Activated naive CD4-positive, alpha-beta T cell treated with anti-CD3 and anti-CD28 coated beads, Interleukin-2, amount 10 ng/mL, durations not matched to agents 7 days and 5 days (primary cell): Measurements from ENCODE around the gene RNF220.

Experiments used
- CTCF ChIA-PET: fragments of 350-600 bp; sonication (Branson Sonifier 250); formaldehyde crosslinking; loops from one replicate; lab custom pipeline; 2021; ENCODE audit warnings: antibody characterized with exemption; lab: Charles Lee
- DNase-seq: peaks from one replicate; pipeline ENCODE4 v3.0.0-alpha.2; 2020
- H3K27ac Mint-ChIP-seq: one replicate; pipeline ENCODE4 v1.8.0; 2021; ENCODE audit warnings: mild to moderate bottlenecking, moderate library complexity, mixed read lengths
- H3K27me3 Mint-ChIP-seq: one replicate; pipeline ENCODE4 v1.8.0; 2021; ENCODE audit warnings: mild to moderate bottlenecking, mixed read lengths
- H3K36me3 Mint-ChIP-seq: one replicate; pipeline ENCODE4 v1.8.0; 2021; ENCODE audit warnings: mixed read lengths
- H3K4me1 Mint-ChIP-seq: one replicate; pipeline ENCODE4 v1.8.0; 2021; ENCODE audit warnings: mixed read lengths
- H3K4me3 Mint-ChIP-seq: one replicate; pipeline ENCODE4 v1.8.0; 2021; ENCODE audit warnings: mild to moderate bottlenecking, moderate library complexity, mixed read lengths
- H3K9me3 Mint-ChIP-seq: one replicate; pipeline ENCODE4 v1.8.0; 2021; ENCODE audit warnings: mixed read lengths

Gene RNF220

GRCh38 chr1:44524655-44525500 lies 119.8 kb downstream of the RNF220 start:
- Mint-ChIP-seq H3K4me3 (no peak overlapping the region), H3K27me3 (no peaks in the 10 kb centered on the region), H3K36me3 (no peaks in the 10 kb centered on the region), H3K9me3 (no peaks in the 10 kb centered on the region), H3K27ac (no peak overlapping the region), H3K4me1 (no peaks in the 10 kb centered on the region)
- DNase-seq = no peak
- CTCF ChIA-PET = no interaction called here

GRCh38 chr1:44526295-44527073 lies 121.4 kb downstream of the RNF220 start:
- CTCF ChIA-PET = no interaction called here
- H3K27me3 Mint-ChIP-seq = no peaks in the 10 kb centered on the region
- no peak overlapping the region for H3K27ac Mint-ChIP-seq
- DNase-seq = no peak
- no peaks in the 10 kb centered on the region for H3K9me3 Mint-ChIP-seq
- no peaks in the 10 kb centered on the region for H3K4me1 Mint-ChIP-seq
- H3K4me3 Mint-ChIP-seq = no peak overlapping the region
- H3K36me3 Mint-ChIP-seq = no peaks in the 10 kb centered on the region

DNA sequence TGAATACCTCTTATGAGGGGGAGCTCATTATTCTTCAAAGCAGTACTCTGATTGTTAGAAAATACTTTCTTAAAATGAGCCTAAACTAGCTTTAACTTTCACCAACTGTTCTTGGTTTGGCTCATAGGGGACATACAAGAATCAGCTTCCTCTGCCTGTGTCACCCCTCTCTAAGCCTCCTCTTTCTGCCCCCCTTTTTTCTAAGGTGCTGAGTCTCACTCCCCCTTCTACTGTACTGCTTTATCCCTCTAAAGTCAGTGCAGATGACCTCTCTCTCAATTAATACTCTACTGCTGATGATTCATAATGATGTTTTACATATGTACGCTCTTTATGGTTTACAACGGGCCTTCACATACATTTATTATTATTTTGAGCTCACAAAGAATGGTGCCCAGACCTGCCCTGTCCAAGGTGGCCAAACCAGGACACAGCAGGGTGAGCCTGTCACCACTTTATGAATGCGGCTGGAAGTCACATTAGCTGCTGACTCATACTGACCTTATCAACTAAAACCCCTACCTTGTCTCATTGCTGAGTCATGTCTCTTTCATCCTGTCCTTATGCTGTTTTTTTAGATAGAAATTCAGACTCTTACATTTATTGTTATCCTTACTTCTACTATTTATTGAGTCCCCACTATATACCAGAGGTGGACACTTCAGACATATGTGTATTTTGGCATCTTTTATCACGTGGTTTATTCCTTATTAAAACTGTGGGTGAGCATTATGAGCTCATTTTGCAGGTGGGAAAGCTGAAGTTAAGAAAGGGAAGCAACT lies 126.9 kb downstream of the RNF220 start:
- Mint-ChIP-seq H3K27ac (no peak overlapping the region), H3K4me1 (no peaks in the 10 kb centered on the region), H3K36me3 (no peaks in the 10 kb centered on the region), H3K27me3 (no peaks in the 10 kb centered on the region), H3K4me3 (no peak overlapping the region), H3K9me3 (no peaks in the 10 kb centered on the region)
- DNase-seq = no peak
- CTCF ChIA-PET = interaction anchor here (0.7 to 1.3 kb wide), 2 partner anchors 121 to 173 kb away, joined by 3 read pairs; no protein-coding TSS in a partner anchor

DNA sequence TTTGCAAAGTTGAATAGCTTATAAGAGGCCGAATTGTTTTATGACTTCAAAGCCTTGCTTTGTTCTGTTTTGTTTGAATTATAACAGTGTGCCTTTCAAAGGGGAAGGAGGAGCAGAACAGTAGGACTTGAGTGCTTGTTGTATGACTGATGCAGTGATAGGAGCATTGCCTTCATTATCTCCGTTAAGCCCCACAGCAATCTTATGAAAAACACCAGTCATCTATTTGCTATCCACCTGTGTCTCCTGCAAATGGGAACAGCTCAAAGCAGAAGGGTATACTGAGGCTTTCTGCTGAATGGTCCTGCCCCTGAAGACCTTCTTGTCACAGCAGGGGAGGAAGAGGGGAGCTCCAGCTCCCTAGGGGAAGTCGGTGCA lies 127.5 kb downstream of the RNF220 start:
- Mint-ChIP-seq H3K9me3 (no peaks in the 10 kb centered on the region), H3K36me3 (no peaks in the 10 kb centered on the region), H3K4me1 (no peaks in the 10 kb centered on the region), H3K27ac (no peak overlapping the region), H3K4me3 (no peak overlapping the region), H3K27me3 (no peaks in the 10 kb centered on the region)
- CTCF ChIA-PET = interaction anchor here (0.7 to 1.3 kb wide), 2 partner anchors 121 to 173 kb away, joined by 3 read pairs; no protein-coding TSS in a partner anchor
- DNase-seq = no peak

GRCh38 chr1:44534771-44535170 lies 129.7 kb downstream of the RNF220 start:
- CTCF ChIA-PET = no interaction called here
- H3K9me3 Mint-ChIP-seq = no peaks in the 10 kb centered on the region
- H3K4me3 Mint-ChIP-seq = no peak overlapping the region
- no peaks in the 10 kb centered on the region for H3K4me1 Mint-ChIP-seq
- H3K27ac Mint-ChIP-seq = no peak overlapping the region
- peaks cover 4% of the 10 kb centered on the region for H3K27me3 Mint-ChIP-seq
- no peaks in the 10 kb centered on the region for H3K36me3 Mint-ChIP-seq
- DNase-seq = no peak

GRCh38 chr1:44536357-44537209 lies 131.5 kb downstream of the RNF220 start:
- Mint-ChIP-seq H3K4me3 (no peak overlapping the region), H3K27me3 (peaks cover 10% of the 10 kb centered on the region), H3K9me3 (no peaks in the 10 kb centered on the region), H3K4me1 (no peaks in the 10 kb centered on the region), H3K36me3 (no peaks in the 10 kb centered on the region), H3K27ac (no peak overlapping the region)
- CTCF ChIA-PET = interaction anchor here (0.8 kb wide), 1 partner anchor 59 kb away, joined by 3 read pairs; no protein-coding TSS in a partner anchor
- no peak for DNase-seq

- CTCF ChIA-PET = no interaction called here
- no peak overlapping the region for H3K4me3 Mint-ChIP-seq
- no peaks in the 10 kb centered on the region for H3K4me1 Mint-ChIP-seq
- DNase-seq = no peak
- H3K27ac Mint-ChIP-seq = no peak overlapping the region
- no peaks in the 10 kb centered on the region for H3K36me3 Mint-ChIP-seq
- no peaks in the 10 kb centered on the region for H3K9me3 Mint-ChIP-seq
- peaks cover 19% of the 10 kb centered on the region for H3K27me3 Mint-ChIP-seq
Measured at GRCh38 chr1:44537538-44537937, 132.5 kb downstream of the RNF220 start.

- Mint-ChIP-seq H3K4me3 (no peak overlapping the region), H3K36me3 (no peaks in the 10 kb centered on the region), H3K4me1 (no peaks in the 10 kb centered on the region), H3K9me3 (no peaks in the 10 kb centered on the region), H3K27ac (no peak overlapping the region), H3K27me3 (peaks cover 23% of the 10 kb centered on the region)
- no peak for DNase-seq
- CTCF ChIA-PET = no interaction called here
Measured at GRCh38 chr1:44537956-44538355, 132.9 kb downstream of the RNF220 start.

DNA sequence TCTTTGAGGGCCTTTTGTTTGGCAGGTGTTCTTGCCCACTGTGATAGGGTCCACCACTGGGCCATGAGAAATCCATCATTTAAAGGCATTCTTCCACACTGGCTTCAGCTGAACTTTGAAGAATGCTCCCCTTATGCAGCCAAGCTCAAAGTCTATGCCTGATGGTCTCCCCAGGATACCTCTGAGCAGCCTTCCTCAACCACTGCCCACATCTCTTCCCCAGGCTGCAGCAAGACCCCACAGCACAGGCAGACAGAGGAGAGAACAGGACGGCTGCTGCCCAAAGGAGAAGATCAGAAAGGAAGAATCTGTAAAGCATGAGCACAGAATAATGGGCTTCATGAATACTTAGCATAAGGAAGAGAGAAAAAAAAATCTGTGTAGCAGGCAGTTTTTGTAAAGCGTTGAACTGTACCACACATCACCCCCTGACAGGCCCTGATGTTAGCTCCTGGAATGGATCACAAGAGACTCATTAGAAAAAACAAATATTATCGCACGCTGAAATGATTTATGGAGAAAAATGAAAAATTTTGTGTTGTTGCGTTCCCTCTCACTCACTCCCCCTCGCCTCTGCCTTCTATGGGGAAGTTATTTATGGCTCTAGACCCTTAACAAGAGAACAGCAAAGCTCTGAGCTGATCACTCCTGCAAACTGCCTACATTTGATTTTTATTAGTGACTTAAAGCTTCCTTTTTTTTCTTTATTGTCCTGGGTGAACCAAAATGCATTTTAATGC lies 135.1 kb downstream of the RNF220 start:
- H3K27me3 Mint-ChIP-seq = peaks cover 40% of the 10 kb centered on the region
- CTCF ChIA-PET = no interaction called here
- no peak overlapping the region for H3K27ac Mint-ChIP-seq
- H3K9me3 Mint-ChIP-seq = no peaks in the 10 kb centered on the region
- H3K36me3 Mint-ChIP-seq = no peaks in the 10 kb centered on the region
- H3K4me1 Mint-ChIP-seq = no peaks in the 10 kb centered on the region
- no peak for DNase-seq
- no peak overlapping the region for H3K4me3 Mint-ChIP-seq

- CTCF ChIA-PET = no interaction called here
- H3K4me3 Mint-ChIP-seq = no peak overlapping the region
Measured at GRCh38 chr1:44542420-44543063, 137.5 kb downstream of the RNF220 start.

GRCh38 chr1:44543064-44543744 lies 138.1 kb downstream of the RNF220 start:
- no peaks in the 10 kb centered on the region for H3K36me3 Mint-ChIP-seq
- CTCF ChIA-PET = no interaction called here
- no peak for DNase-seq
- H3K4me3 Mint-ChIP-seq = no peak overlapping the region
- peaks cover 55% of the 10 kb centered on the region for H3K27me3 Mint-ChIP-seq
- no peak overlapping the region for H3K27ac Mint-ChIP-seq
- H3K9me3 Mint-ChIP-seq = no peaks in the 10 kb centered on the region
- no peaks in the 10 kb centered on the region for H3K4me1 Mint-ChIP-seq

More at GRCh38 chr1:44542420-44543063, 137.5 kb downstream of the RNF220 start:
- no peaks in the 10 kb centered on the region for H3K9me3 Mint-ChIP-seq
- H3K27ac Mint-ChIP-seq = no peak overlapping the region
- H3K4me1 Mint-ChIP-seq = no peaks in the 10 kb centered on the region
- H3K27me3 Mint-ChIP-seq = peaks cover 54% of the 10 kb centered on the region
- no peaks in the 10 kb centered on the region for H3K36me3 Mint-ChIP-seq
- DNase-seq = no peak

GRCh38 chr1:44543786-44544185 lies 138.7 kb downstream of the RNF220 start:
- Mint-ChIP-seq H3K27ac (no peak overlapping the region), H3K4me1 (no peaks in the 10 kb centered on the region), H3K27me3 (peaks cover 58% of the 10 kb centered on the region), H3K9me3 (no peaks in the 10 kb centered on the region), H3K36me3 (no peaks in the 10 kb centered on the region), H3K4me3 (no peak overlapping the region)
- CTCF ChIA-PET = no interaction called here
- DNase-seq = no peak
